Activated naive CD4-positive, alpha-beta T cell (primary cell): ENCODE results near the gene SHF.

ENCODE experiments used
- DNase-seq, 4 experiments: peaks; one replicate each; lab custom pipeline; 2025; lab: John Stamatoyannopoulos, UW

The SHF gene

GRCh38 chr15:45169608-45170480 is 17.9 kb downstream of the SHF start:
- no peak for DNase-seq

GRCh38 chr15:45168751-45169551 is 18.8 kb downstream of the SHF start:
- DNase-seq = no peak

DNA sequence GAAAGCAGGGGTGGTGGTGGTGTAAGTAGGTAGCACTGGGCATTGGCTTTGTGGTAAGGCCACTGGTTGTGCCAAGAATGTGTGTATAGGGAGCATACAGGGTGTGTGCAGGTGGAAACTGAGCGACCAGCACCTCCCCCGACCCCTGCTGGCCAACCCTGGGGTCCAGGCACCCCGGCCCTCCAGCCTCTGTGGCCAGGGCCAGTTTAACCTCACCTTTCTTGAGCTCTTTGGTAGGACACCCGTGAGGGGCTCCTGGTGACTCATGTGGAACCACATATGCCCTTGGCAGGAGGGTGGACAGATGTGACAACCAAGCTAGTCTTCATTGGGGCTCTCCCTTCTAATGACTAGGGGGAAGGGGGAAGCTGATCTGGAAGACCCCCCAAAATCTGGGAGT is 19.5 kb downstream of the SHF start:
- no peak for DNase-seq

- DNase-seq = no peak
These were observed 20.0 kb downstream of the SHF start for GRCh38 chr15:45167631-45168205.

- DNase-seq = peak; percentile 37 to 72 (median 55)
These were observed 20.7 kb downstream of the SHF start for GRCh38 chr15:45166834-45167630.

- no peak for DNase-seq
These were observed 22.2 kb downstream of the SHF start for GRCh38 chr15:45165536-45165935.

- DNase-seq = no peak
These were observed 22.9 kb downstream of the SHF start for GRCh38 chr15:45164914-45165313.

DNA sequence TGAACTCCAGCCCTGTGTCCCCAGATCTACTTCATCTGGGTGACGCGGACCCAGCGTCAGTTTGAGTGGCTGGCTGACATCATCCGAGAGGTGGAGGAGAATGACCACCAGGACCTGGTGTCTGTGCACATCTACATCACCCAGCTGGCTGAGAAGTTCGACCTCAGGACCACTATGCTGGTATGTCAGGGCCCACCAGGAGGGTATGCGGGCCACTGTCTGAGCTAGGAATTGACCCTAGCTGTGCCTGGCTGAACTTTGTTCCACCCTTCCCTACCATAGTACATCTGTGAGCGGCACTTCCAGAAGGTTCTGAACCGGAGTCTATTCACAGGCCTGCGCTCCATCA is 24.3 kb downstream of the SHF start:
- no peak for DNase-seq

GRCh38 chr15:45162771-45163507 is 24.8 kb downstream of the SHF start:
- peak in 2 of 4 experiments; percentile 21 to 56 for DNase-seq

DNA sequence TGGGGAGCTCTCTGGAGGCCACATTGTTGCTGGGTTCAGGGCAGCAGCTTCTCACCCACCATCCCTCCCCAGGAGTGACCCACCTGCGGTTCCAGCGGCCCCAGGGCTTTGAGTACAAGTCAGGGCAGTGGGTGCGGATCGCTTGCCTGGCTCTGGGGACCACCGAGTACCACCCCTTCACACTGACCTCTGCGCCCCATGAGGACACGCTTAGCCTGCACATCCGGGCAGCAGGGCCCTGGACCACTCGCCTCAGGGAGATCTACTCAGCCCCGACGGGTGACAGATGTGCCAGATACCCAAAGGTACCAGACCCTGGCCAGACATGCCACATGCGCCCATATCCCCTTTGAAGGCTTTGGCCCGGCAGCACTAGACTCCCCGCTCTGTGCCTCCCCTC is 26.1 kb downstream of the SHF start:
- DNase-seq = no peak

DNA sequence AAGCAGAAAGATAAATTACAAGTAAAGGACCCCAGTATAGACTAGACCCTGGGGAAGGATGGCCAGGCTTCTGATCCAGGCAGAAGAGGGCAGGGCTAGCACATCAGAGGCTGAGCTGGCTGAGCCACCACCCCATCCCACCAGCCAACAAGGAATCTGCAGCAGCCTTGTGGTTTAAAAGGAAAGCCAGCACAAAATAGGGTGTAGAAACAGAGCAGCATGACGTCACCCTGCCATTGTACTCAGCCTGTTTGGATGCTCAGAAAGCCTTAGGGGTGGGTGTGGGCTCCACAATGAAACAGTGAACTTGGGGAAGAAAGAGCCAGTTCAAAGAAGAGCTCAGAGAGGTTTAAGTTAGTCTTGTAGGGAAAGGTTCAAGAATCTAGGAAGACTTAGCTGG is 29.8 kb downstream of the SHF start:
- DNase-seq = no peak

DNA sequence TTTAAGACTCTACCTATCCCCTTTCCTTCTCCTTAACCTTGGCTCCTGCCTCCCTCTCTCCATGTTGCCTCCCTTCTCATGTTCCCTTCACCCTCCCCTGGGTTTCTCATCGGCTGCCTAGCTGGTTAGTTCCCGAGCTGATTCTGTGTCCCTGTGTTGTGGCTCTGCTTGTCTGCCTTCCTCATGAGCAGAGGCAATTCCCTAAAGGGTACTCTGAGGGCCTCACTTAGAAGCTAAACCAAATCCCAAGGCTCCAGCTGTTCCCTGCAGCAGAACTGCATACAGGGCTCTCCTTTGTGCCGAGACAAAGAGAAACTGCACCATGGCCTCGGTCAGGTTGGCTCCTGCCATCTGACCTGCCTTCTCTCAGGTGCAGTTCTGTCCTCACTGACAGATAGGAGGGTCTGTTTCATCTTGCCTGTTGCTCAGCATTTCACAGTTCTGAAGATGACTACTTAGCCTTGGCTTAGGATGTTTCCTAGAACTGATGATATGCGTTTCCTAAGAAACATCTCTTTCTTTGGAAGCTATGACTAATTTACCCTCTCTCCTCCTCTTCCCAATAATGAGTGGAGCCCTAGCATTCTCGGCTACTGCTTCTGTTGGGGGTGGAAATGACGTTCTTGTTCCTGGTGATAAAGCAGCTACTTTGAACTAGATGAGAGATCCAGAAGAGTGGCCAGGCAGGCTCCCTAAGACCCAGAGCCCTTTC is 30.9 kb downstream of the SHF start:
- DNase-seq = no peak

GRCh38 chr15:45155739-45156138 is 32.0 kb downstream of the SHF start:
- DNase-seq = no peak

- DNase-seq = no peak
These were observed 35.6 kb downstream of the SHF start for GRCh38 chr15:45151998-45152828.

DNA sequence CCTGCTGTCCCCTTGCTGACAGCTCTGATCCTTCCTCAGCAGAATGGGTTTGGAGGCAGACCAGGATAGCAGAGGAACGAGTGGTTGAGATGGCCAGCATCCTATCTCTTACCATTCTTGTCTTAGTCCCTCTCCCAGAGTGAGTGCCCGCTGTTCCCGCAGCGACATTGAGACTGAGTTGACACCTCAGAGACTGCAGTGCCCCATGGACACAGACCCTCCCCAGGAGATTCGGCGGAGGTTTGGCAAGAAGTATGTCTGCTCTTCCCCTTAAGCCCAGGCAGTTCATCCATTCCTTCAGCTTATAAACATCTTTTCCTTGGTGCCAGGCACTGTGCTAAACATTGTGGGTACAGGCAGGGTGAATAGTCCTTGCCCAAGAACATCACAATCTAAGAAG is 36.8 kb downstream of the SHF start:
- DNase-seq = no peak

DNA sequence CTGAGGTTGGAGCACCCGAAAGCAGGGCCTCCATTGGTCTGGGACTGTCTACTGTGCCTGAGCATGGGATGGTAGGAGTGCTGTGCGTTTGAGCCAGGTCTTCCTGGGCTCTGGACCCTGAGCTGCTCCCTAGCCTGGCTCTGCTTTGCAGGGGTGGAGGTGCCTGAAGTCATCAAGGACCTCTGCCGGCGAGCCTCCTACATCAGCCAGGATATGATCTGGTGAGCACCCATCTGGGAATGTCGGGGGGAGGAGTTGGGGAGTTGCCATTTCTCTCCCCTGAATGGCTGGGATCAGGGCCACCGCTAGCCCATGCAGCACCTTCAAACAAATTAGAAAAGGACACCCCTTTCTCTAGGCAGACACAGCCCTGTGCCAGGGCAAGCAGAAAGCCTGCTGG is 37.3 kb downstream of the SHF start:
- DNase-seq = no peak

GRCh38 chr15:45149060-45149459 is 38.7 kb downstream of the SHF start:
- DNase-seq = no peak

DNA sequence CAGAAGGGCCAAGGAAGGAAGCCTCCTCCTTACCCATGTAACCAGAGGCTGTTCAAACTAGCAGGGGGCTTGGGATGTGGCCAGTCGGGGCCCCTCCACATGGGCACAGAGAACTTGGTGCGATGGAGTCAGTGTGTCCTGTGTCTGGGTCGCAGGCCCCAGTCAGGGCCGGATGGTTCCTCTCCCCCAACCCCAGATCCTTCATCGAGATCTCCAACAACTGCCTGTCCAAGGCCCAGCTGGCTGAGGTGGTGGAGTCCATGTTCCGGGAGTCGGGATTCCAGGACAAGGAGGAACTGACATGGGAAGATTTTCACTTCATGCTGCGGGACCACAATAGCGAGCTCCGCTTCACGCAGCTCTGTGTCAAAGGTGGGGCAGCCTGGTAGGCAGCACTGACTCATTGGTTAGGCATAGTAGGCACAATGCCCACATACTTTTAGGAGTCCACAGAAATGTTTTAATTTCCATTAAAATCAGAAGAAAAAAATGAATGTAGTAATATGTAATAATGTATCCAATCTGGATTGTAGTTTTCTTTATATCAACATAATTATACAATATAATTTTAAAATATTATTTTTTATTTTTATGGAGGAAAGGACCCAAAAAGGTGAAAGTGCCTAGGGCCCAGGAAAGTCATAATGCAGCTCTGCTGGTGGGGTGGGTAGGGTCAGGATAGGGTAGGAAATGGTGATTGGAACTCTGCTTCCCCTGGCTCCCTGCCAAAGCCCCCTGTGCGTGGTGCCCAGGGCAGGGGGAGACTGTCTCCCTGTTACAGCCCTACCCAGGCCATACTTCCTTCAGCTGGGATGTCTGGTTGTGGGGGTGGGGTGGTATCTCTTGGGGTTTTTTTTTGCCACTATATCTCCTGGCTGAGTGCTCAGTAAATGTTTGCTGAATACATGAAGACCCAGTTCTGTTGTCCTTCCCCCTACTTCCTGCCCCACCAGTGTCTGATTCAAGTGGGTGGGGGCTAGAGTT is 39.4 kb downstream of the SHF start:
- DNase-seq = no peak

GRCh38 chr15:45147606-45148005 is 40.2 kb downstream of the SHF start:
- no peak for DNase-seq
